ENCODE data around the gene CTNS.
"Not testable (repeated sequence)": the region's sequence is repeated elsewhere in the genome, so short reads cannot be mapped to it uniquely, and the experiment has no call there.

The CTNS gene

GRCh38 chr17:3695723-3696411 is 59.3 kb downstream of the CTNS start, which contains the start of gene P2RX5:
TSS of gene P2RX5 (minus strand) at chr17:3696155. CDS start at chr17:3696005, 150 bp downstream.
- peak; percentile 34 for DNase-seq
- in situ Hi-C loops (cut with HindIII; ENCODE audit: low pct_ligation_motif_present, low pct_unique_long_range_greater_than_20kb, low sequenced_read_pairs) = no loop called here

GRCh38 chr17:3697103-3697476 is 60.5 kb downstream of the CTNS start:
- DNase-seq = no peak

GRCh38 chr17:3698139-3698538 is 61.6 kb downstream of the CTNS start:
- in situ Hi-C loops (cut with HindIII; ENCODE audit: low pct_ligation_motif_present, low pct_unique_long_range_greater_than_20kb, low sequenced_read_pairs) = no loop called here
- DNase-seq = no peak

More at GRCh38 chr17:3697103-3697476, 60.5 kb downstream of the CTNS start:
- in situ Hi-C loops (cut with HindIII; ENCODE audit: low pct_ligation_motif_present, low pct_unique_long_range_greater_than_20kb, low sequenced_read_pairs) = no loop called here

- in situ Hi-C loops (cut with HindIII; ENCODE audit: low pct_ligation_motif_present, low pct_unique_long_range_greater_than_20kb, low sequenced_read_pairs) = no loop called here
Observed at GRCh38 chr17:3699951-3700350, 63.4 kb downstream of the CTNS start.

GRCh38 chr17:3702041-3702539 is 65.5 kb downstream of the CTNS start:
- in situ Hi-C loops (cut with HindIII; ENCODE audit: low pct_ligation_motif_present, low pct_unique_long_range_greater_than_20kb, low sequenced_read_pairs); DNase-seq: not testable (repeated sequence)

More at GRCh38 chr17:3699951-3700350, 63.4 kb downstream of the CTNS start:
- DNase-seq = no peak

GRCh38 chr17:3704931-3705717 is 68.6 kb downstream of the CTNS start:
- in situ Hi-C loops (cut with HindIII; ENCODE audit: low pct_ligation_motif_present, low pct_unique_long_range_greater_than_20kb, low sequenced_read_pairs) = no loop called here
- no peak for DNase-seq

- in situ Hi-C loops (cut with HindIII; ENCODE audit: low pct_ligation_motif_present, low pct_unique_long_range_greater_than_20kb, low sequenced_read_pairs); DNase-seq: not testable (repeated sequence)
Observed at GRCh38 chr17:3705718-3705984, 69.1 kb downstream of the CTNS start.

- DNase-seq = no peak
- in situ Hi-C loops (cut with HindIII; ENCODE audit: low pct_ligation_motif_present, low pct_unique_long_range_greater_than_20kb, low sequenced_read_pairs) = no loop called here
Observed at GRCh38 chr17:3708366-3708765, 71.8 kb downstream of the CTNS start.

- peak; percentile 59 for DNase-seq
- in situ Hi-C loops (cut with HindIII; ENCODE audit: low pct_ligation_motif_present, low pct_unique_long_range_greater_than_20kb, low sequenced_read_pairs) = no loop called here
Observed at GRCh38 chr17:3710951-3711383, 74.4 kb downstream of the CTNS start.
